ENCODE measurements around the gene TNFSF9.

Gene TNFSF9, protein sequence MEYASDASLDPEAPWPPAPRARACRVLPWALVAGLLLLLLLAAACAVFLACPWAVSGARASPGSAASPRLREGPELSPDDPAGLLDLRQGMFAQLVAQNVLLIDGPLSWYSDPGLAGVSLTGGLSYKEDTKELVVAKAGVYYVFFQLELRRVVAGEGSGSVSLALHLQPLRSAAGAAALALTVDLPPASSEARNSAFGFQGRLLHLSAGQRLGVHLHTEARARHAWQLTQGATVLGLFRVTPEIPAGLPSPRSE

DNA sequence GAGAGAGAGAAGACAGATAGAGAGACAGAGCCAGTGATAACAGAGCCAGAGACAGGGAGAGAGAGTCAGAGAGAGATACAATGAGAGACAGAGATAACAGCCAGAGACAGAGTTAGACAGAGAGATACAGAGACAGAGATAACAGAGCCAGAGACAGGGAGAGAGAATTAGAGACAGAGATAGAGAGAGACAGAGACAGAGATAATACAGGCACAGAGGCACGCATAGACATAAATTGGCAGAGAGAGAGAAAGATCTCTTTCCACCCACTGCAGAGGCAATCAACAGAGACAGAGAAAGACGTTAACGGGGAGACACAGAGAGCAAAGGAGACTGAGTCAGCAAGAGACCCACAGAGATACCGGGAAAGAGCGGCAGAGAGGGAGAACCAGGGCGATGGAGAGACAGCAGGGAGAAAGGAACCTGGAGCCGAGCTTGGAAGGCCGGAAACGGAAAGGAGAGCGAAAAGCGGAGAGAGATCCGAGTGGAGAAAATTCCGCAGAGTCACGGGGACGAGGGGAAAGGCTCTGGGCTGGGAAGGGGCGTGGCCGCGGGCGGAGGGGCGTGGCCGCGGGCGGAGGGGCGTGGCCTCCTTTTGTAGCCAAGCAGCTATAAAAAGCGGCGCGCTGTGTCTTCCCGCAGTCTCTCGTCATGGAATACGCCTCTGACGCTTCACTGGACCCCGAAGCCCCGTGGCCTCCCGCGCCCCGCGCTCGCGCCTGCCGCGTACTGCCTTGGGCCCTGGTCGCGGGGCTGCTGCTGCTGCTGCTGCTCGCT lies at the start of gene TNFSF9:
Gene TNFSF9, plus strand, starts transcription at position 641 of the 777 bp plus-strand sequence. Its CDS starts 11 bp downstream, at position 652.
- peaks cover 38% of the 10 kb centered on the region for H3K4me1 Mint-ChIP-seq (ENCODE audit: low read depth)

DNA sequence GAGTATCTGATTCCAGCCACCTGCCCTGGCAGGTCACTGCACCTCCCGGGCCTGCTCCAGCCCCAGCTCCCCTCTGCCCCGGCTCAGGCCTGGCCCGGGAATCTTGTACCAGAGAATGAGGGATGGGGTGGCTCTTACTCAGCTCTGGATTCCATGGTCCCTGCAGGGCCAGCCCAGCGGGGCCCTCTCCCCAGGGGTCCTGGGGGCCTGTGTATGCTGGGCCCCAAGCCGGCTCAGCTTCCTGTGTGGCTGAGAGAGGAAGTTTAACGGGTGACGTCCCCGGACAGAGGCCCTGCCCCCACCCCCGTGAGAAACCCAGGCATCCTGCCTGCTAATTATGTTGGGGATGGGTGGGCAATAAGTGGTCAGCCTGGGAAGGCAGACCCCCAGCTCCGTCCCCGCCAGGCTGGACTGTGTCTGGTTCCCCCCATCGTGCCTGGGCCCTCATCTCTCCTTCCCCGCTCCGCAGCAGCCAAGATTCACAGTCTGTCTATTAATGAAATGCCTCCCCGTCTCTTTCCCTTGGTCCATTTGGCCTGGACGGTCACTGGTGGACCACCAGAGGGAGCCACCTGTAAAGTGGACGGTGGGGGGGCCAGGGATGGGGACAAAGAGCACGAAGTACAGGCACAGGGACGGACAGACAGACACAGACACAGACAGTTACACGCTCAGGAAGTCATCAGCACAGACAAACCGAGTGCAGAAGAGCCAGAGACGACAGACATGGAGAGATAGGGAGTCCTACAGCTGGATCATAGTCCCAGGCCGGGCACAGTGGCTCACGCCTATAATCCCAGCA lies 49.1 kb upstream of the TNFSF9 start, which contains the start of gene DENND1C:
Gene DENND1C, minus strand, starts transcription at position 247 of the 802 bp plus-strand sequence. Its CDS starts 92 bp downstream, at position 155.
- Mint-ChIP-seq H3K36me3 (ENCODE audit: low read depth) (peaks cover 4% of the 10 kb centered on the region), H3K27ac (peak within 1 kb of the TSS; percentile 95), H3K27me3 (no peaks in the 10 kb centered on the region), H3K4me3 (peak within 1 kb of the TSS; percentile 96), H3K4me1 (ENCODE audit: low read depth) (peaks cover 32% of the 10 kb centered on the region), H3K9me3 (no peaks in the 10 kb centered on the region)

More for the DNA sequence above, at the start of gene TNFSF9:
- Mint-ChIP-seq H3K9me3 (no peaks in the 10 kb centered on the region), H3K27me3 (peaks cover 35% of the 10 kb centered on the region), H3K27ac (peak within 1 kb of the TSS; percentile 90), H3K4me3 (peak within 1 kb of the TSS; percentile 88), H3K36me3 (ENCODE audit: low read depth) (peaks cover 7% of the 10 kb centered on the region)

DNA sequence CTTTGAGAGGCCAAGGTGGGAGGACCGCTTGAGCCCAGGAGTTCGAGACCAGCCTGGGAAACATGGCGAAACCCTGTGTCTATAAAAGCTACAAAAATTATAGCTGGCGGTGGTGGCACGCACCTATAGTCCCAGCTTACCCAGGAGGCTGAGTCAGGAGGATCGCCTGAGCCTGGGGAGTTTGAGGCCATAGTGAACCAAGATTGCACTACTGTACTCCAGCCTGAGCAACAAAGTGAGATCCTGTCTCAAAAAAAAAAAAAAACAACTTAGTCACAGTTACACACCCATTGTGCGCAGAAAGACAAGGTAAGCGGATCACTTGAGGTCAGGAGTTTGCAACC lies 48.5 kb upstream of the TNFSF9 start:
- H3K4me1 Mint-ChIP-seq (ENCODE audit: low read depth), result peaks cover 32% of the 10 kb centered on the region
- H3K4me3 Mint-ChIP-seq, result peak overlapping the region; percentile 96
- no peaks in the 10 kb centered on the region for H3K27me3 Mint-ChIP-seq
- H3K36me3 Mint-ChIP-seq (ENCODE audit: low read depth), result peaks cover 4% of the 10 kb centered on the region
- H3K27ac Mint-ChIP-seq, result peak overlapping the region; percentile 95
- no peaks in the 10 kb centered on the region for H3K9me3 Mint-ChIP-seq

DNA sequence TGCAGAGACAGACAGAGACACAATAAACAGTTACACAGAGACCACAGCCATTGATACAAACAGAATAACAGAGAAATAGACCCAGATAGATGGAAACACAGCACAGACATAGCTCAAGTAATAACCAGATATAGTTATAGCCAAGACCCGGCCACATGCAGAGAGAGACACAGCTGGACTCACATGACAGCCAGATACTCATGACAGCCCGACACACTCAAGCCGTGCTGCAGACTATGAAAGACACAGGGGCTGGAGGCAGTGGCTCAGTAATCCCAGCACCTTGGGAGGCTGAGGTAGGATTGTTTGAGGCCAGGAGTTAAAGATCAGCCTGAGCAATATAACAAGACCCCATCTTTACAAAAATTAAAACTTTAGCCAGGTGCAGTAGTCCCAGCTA lies 47.6 kb upstream of the TNFSF9 start:
- Mint-ChIP-seq H3K4me3 (peak overlapping the region; percentile 11), H3K36me3 (ENCODE audit: low read depth) (peaks cover 4% of the 10 kb centered on the region), H3K4me1 (ENCODE audit: low read depth) (peaks cover 32% of the 10 kb centered on the region), H3K27ac (peak overlapping the region; percentile 47), H3K9me3 (no peaks in the 10 kb centered on the region), H3K27me3 (no peaks in the 10 kb centered on the region)

DNA sequence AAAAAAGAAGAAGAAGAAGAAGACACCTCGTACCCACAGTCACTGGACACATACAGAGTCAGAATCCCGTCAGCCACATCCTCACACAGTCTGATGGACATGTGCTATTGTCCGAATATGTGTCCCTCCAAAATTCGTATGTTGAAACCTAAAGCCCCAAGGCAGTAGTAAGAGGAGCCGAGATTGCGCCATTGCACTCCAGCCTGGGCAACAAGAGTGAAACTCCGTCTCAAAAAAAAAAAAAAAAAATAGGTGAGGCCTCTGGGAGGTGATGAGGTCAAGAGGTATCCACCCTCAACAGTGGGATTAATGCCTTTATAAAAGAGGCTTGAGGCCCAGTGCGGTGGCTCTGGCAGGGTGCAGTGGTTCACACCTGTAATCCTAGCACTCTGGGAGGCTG lies 46.6 kb upstream of the TNFSF9 start:
- peaks cover 4% of the 10 kb centered on the region for H3K36me3 Mint-ChIP-seq (ENCODE audit: low read depth)
- H3K27me3 Mint-ChIP-seq, result no peaks in the 10 kb centered on the region
- H3K4me3 Mint-ChIP-seq, result no peak overlapping the region
- no peak overlapping the region for H3K27ac Mint-ChIP-seq
- H3K9me3 Mint-ChIP-seq, result no peaks in the 10 kb centered on the region
- H3K4me1 Mint-ChIP-seq (ENCODE audit: low read depth), result peaks cover 34% of the 10 kb centered on the region

DNA sequence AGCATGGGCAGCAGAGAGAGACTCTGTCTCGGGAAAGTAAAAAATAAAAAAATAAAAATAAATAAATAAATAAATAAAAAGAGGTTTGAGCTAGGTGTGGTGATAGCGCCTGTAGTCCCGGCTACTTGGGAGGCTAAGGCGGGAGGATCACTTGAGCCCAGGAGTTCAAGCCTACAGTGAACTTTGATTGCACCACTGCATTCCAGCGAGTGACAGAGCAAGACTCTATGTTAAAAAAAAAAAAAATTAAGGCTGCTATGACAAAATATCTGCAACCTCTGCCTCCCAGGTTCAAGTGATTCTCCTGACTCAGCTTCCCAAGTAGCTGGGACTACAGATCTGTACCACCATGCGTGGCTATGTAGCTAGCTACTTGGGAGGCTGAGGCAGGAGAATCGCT lies 46.0 kb upstream of the TNFSF9 start:
- H3K9me3 Mint-ChIP-seq, result no peaks in the 10 kb centered on the region
- H3K4me1 Mint-ChIP-seq (ENCODE audit: low read depth), result peaks cover 39% of the 10 kb centered on the region
- no peaks in the 10 kb centered on the region for H3K27me3 Mint-ChIP-seq
- no peak overlapping the region for H3K27ac Mint-ChIP-seq
- H3K36me3 Mint-ChIP-seq (ENCODE audit: low read depth), result peaks cover 4% of the 10 kb centered on the region
- H3K4me3 Mint-ChIP-seq, result no peak overlapping the region

DNA sequence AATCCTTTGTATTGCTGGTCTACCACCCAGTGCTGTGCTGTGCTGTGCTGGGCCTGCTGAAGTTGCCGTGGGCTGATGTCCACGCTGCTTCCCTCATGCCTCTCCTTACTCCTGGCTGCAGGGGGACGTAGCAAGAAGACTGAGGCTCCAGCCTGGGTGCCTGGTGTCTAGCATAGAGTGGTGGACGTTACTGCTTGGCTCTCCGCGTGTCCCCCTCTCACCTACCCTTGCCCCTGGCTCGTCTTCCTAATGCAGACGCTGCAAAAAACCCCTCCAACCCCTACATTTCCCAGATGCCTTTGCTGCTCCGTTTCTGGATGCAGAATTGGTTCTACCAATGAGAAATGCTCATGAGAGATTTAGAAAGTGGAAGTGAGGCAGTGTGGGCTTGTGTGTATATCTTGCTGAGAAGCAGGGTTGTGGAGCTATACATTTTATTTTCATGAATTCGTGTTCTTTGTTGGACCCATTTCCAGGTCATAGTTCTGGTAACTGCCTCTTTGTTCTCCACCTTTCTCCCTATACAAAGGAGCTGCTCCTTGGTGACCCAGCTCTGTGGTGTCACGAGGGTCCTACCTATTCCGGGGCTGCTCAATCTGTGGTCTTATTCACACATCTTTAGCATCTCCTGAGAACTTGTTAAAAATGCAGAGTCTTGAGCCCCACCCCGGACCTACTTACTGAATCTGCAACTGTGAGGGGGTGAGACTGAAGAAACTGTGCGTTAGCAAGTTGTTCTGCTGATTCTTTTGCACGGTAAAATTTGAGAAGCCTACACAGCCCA lies 41.4 kb upstream of the TNFSF9 start:
- H3K36me3 Mint-ChIP-seq (ENCODE audit: low read depth), result no peaks in the 10 kb centered on the region
- peaks cover 16% of the 10 kb centered on the region for H3K4me1 Mint-ChIP-seq (ENCODE audit: low read depth)
- H3K27ac Mint-ChIP-seq, result peak overlapping the region; percentile 63
- H3K27me3 Mint-ChIP-seq, result no peaks in the 10 kb centered on the region
- H3K9me3 Mint-ChIP-seq, result peaks cover 9% of the 10 kb centered on the region
- peak overlapping the region; percentile 76 for H3K4me3 Mint-ChIP-seq

DNA sequence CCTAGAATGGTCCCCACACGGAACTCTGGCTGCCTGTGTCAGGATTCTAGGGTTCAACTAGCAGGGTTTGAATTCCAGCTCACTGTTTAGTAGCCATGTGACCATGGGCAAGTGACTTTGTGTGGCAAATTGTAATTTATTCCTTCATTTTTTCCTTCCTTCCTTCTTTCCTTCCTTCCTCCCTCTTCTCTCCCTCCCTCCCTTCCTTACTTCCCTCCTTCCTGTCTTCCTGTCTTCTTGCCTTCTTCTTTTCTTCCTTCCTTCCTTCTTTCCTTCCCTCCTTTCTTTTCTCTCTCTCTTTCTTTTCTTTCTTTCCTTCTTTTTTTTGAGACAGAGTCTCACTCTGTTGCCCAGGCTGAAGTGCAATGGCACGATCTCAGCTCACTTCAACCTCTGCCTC lies 40.7 kb upstream of the TNFSF9 start:
- Mint-ChIP-seq H3K4me3 (peak overlapping the region; percentile 76), H3K27me3 (no peaks in the 10 kb centered on the region), H3K9me3 (peaks cover 9% of the 10 kb centered on the region), H3K36me3 (ENCODE audit: low read depth) (no peaks in the 10 kb centered on the region), H3K4me1 (ENCODE audit: low read depth) (peaks cover 16% of the 10 kb centered on the region), H3K27ac (no peak overlapping the region)

DNA sequence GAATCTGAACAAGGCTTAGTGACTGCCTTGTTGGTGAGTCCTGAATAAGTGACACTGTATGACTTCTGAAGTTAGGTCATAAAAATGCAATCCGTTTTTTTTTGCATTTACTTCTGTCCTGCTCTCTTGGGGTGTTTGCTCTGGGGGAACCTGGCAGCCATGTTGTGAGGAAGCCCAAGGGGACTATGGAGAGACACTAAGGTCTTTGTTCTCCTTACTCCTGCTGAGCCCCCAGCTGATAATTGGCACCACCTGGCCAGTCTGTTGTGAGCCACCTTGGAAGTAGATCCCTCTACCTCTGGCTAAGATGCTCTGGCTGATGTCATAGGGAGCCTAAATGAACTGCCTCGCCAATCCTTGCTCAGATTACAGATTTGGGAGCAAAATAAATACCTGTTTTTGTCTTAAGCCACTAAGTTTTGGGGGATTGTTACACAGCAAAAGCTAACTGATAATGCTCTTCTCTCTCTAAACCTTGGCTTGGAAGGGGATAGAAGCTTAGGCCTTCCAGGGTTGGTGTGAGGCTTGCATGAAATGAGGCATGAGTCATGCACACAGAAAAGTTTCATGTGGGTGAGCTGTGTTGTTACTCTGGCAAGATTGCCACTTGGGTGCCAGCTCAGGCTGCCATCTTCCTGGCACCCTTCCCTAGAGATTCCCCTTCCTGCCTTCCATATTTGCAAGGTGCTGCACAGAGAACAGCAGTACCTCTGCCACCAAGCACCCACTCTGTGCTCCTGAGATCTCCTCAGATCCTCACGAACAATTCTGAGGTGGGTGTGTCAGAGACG lies 38.8 kb upstream of the TNFSF9 start:
- Mint-ChIP-seq H3K36me3 (ENCODE audit: low read depth) (no peaks in the 10 kb centered on the region), H3K9me3 (peaks cover 9% of the 10 kb centered on the region), H3K27me3 (no peaks in the 10 kb centered on the region), H3K27ac (no peak overlapping the region), H3K4me3 (no peak overlapping the region), H3K4me1 (ENCODE audit: low read depth) (peaks cover 16% of the 10 kb centered on the region)

DNA sequence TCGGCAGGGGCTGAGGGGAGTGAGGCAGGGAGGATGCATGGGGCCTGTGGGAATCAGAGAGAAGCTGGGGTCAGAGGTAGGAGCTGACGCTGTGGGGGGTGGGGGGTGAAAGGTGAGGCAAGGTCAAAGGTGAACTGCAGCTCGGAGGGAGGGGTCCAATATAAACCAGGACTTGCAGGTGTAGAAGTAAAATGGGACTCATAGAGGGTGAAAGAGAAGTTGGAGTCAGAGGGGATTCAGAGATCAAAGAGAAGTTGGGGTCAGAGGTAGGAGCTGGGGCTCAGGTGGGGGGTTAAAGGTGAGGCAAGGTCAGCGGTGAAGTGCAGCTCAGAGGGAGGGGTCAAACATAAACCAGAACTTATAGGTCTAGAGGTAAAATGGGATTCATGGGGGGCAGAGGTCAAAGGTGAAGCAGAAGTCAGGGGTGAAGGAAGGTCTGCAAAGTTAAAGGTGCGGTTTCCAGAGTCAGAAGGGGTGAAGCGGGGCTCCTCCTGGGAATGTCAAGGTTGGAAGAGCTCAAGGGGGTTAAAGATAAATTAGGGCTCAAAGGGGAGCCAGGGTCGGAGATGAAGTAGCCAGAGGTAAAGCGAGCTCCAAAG lies 36.3 kb upstream of the TNFSF9 start:
- H3K27ac Mint-ChIP-seq, result no peak overlapping the region
- no peaks in the 10 kb centered on the region for H3K36me3 Mint-ChIP-seq (ENCODE audit: low read depth)
- H3K9me3 Mint-ChIP-seq, result peaks cover 9% of the 10 kb centered on the region
- no peak overlapping the region for H3K4me3 Mint-ChIP-seq
- H3K27me3 Mint-ChIP-seq, result no peaks in the 10 kb centered on the region
- peaks cover 14% of the 10 kb centered on the region for H3K4me1 Mint-ChIP-seq (ENCODE audit: low read depth)

DNA sequence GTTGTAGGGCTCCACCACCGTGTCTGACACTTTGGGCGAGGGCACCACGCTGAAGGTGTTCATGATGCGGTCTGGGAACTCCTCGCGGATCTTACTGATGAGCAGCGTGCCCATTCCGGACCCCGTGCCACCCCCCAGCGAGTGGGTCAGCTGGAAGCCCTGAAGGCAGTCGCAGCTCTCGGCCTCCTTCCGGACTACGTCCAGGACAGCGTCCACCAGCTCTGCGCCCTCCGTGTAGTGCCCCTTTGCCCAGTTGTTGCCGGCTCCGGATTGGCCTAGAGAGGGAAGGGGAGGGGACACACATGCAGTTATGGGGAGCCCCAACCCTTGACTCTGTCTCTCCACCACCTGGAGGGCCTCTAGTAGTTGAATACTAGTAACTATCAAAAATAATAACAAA lies 34.9 kb upstream of the TNFSF9 start:
- Mint-ChIP-seq H3K4me1 (ENCODE audit: low read depth) (peaks cover 9% of the 10 kb centered on the region), H3K9me3 (peaks cover 9% of the 10 kb centered on the region), H3K27ac (no peak overlapping the region), H3K36me3 (ENCODE audit: low read depth) (no peaks in the 10 kb centered on the region), H3K4me3 (no peak overlapping the region), H3K27me3 (peaks cover 2% of the 10 kb centered on the region)

DNA sequence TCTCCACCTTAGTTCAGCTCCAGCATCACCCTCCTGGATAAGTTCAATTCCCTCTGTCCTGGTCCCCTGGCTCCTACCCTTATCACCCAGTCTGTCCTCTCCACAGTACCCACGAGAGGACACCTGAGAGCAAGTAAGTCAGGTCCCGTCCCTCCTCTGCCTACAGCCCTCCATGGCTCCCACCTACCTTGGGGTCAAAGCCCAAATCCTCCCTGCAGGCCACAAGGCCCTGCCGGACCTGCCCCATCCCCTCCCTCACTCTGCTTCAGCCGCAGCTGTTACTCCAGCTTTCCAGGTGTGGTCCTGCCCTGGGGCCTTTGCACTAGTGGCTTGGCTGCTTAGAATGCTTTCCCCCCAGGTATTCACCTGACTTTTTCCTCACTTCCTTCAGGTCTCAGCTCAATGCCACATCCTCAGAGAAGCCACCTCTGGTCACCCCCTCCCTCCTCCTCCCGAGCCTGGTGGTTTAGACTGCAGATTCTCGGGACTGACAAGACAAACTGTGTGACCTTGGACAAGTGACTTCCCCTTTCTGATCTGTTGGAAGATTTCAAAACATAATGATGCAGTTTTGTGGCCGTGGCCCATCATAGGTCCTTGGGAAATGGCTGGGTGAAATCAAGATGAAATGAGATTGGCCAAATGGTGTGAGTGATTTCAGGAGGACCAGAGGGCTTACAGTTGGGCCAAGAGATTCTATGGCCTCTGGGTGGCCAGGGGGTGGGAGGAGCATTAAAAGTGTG lies 32.4 kb upstream of the TNFSF9 start:
- no peaks in the 10 kb centered on the region for H3K9me3 Mint-ChIP-seq
- H3K4me1 Mint-ChIP-seq (ENCODE audit: low read depth), result peaks cover 9% of the 10 kb centered on the region
- no peaks in the 10 kb centered on the region for H3K36me3 Mint-ChIP-seq (ENCODE audit: low read depth)
- no peak overlapping the region for H3K27ac Mint-ChIP-seq
- no peak overlapping the region for H3K4me3 Mint-ChIP-seq
- H3K27me3 Mint-ChIP-seq, result peaks cover 10% of the 10 kb centered on the region

Measured in stimulated activated naive CD8-positive, alpha-beta T cell treated with anti-CD3 and anti-CD28 coated beads, Interleukin-15, Interleukin-2, amounts not matched to agents 100 ng/mL and 50 ng/mL, for 24 hours (primary cell).